Ascending aorta (tissue), 2 donors: ENCODE measurements around the gene HBD. TPM values are rescaled to one million over a fixed set of nuclear protein-coding genes. Genes with fewer than 3 reads are reported as not detected.

Experiments
- DNase-seq, 2 donors: peaks; one replicate each; pipeline ENCODE4 v3.0.0-alpha.2; 2019; ENCODE audit warnings: low spot score in 2 of 2
- H3K27ac ChIP-seq, 2 donors: fragments of 200-600 bp; sonication (generic); one replicate each; pipeline ENCODE4 v1.5.1; 2016 to 2017; ENCODE audit warnings: mild to moderate bottlenecking in 1 of 2
- H3K27me3 ChIP-seq: fragments of 200-600 bp; sonication (generic); one replicate; pipeline ENCODE4 v1.5.1; 2017
- H3K36me3 ChIP-seq, 2 donors: fragments of 200-600 bp; sonication (generic); one replicate each; pipeline ENCODE4 v1.5.1; 2016
- H3K4me1 ChIP-seq, 2 donors: fragments of 200-600 bp; sonication (generic); one replicate each; pipeline ENCODE4 v1.5.1; 2016 to 2017; ENCODE audit warnings: mild to moderate bottlenecking in 1 of 2
- H3K4me3 ChIP-seq, 2 donors: fragments of 200-600 bp; sonication (generic); one replicate each; pipeline ENCODE4 v1.5.1; 2016 to 2017; ENCODE audit warnings: mild to moderate bottlenecking in 1 of 2
- H3K9me3 ChIP-seq, 2 donors: fragments of 200-600 bp; sonication (generic); one replicate each; pipeline ENCODE4 v1.5.1; 2016
- CTCF ChIP-seq, 3 experiments: fragments of 200-600 bp in 2 of 3; fragments of 450-650 bp in 1 of 3; sonication (generic) in 2 of 3; IDR thresholded peaks; one replicate each; pipeline ENCODE4 v1.5.1; 2016 to 2019; ENCODE audit warnings: antibody characterized with exemption in 3 of 3, mild to moderate bottlenecking in 1 of 3, moderate library complexity in 1 of 3
- intact Hi-C: fragments of 100-400 bp; cut with DNase I; formaldehyde crosslinking; loops from one replicate; pipeline ENCODE4 v1.15.1; 2023
- total RNA-seq: library from RNA; depleted of rRNA; stranded (reverse); fragments of >200 nt; gene quantifications from one replicate; pipeline ENCODE4 v1.1.0, GENCODE V29; 2016

The HBD gene
- not detected for total RNA-seq

- intact Hi-C loops, result no loop called here
- H3K27ac ChIP-seq, result no peak within 1 kb of the TSS
- H3K4me3 ChIP-seq, result no peak within 1 kb of the TSS
- H3K27me3 ChIP-seq, result no peaks in the 10 kb centered on the region
- TF ChIP-seq CTCF (IDR thresholded peaks at IDR 0.05), result no peak
- H3K9me3 ChIP-seq, result no peaks in the 10 kb centered on the region
- H3K4me1 ChIP-seq, result no peaks in the 10 kb centered on the region
- DNase-seq, result no peak
- no peaks in the 10 kb centered on the region for H3K36me3 ChIP-seq
Measured at GRCh38 chr11:5234381-5234834, at the start of gene HBD. Gene HBD, minus strand, starts transcription at chr11:5234483. Its CDS starts 50 bp downstream, at chr11:5234433.

- Histone ChIP-seq H3K4me1 (no peaks in the 10 kb centered on the region), H3K4me3 (no peak overlapping the region), H3K27ac (no peak overlapping the region), H3K36me3 (no peaks in the 10 kb centered on the region), H3K9me3 (no peaks in the 10 kb centered on the region), H3K27me3 (no peaks in the 10 kb centered on the region)
- intact Hi-C loops, result no loop called here
- TF ChIP-seq CTCF (IDR thresholded peaks at IDR 0.05), result no peak
- no peak for DNase-seq
Measured at GRCh38 chr11:5283882-5284281, 49.6 kb upstream of the HBD start.

- DNase-seq, result no peak
- Histone ChIP-seq H3K4me1 (no peaks in the 10 kb centered on the region), H3K27me3 (no peaks in the 10 kb centered on the region), H3K27ac (no peak overlapping the region), H3K9me3 (no peaks in the 10 kb centered on the region), H3K36me3 (no peaks in the 10 kb centered on the region), H3K4me3 (no peak overlapping the region)
- no peak for TF ChIP-seq CTCF (IDR thresholded peaks at IDR 0.05)
- intact Hi-C loops, result no loop called here
Measured at GRCh38 chr11:5283086-5283485, 48.8 kb upstream of the HBD start.

- Histone ChIP-seq H3K36me3 (no peaks in the 10 kb centered on the region), H3K27ac (no peak overlapping the region), H3K27me3 (no peaks in the 10 kb centered on the region), H3K4me1 (no peaks in the 10 kb centered on the region), H3K4me3 (no peak overlapping the region), H3K9me3 (no peaks in the 10 kb centered on the region)
- DNase-seq, result no peak
- intact Hi-C loops, result no loop called here
- TF ChIP-seq CTCF (IDR thresholded peaks at IDR 0.05), result no peak
Measured at GRCh38 chr11:5282628-5283027, 48.3 kb upstream of the HBD start.

GRCh38 chr11:5281596-5281995 lies 47.3 kb upstream of the HBD start:
- intact Hi-C loops, result no loop called here
- Histone ChIP-seq H3K4me1 (no peaks in the 10 kb centered on the region), H3K9me3 (no peaks in the 10 kb centered on the region), H3K27ac (no peak overlapping the region), H3K36me3 (no peaks in the 10 kb centered on the region), H3K27me3 (no peaks in the 10 kb centered on the region), H3K4me3 (no peak overlapping the region)
- no peak for DNase-seq
- no peak for TF ChIP-seq CTCF (IDR thresholded peaks at IDR 0.05)

GRCh38 chr11:5280582-5281102 lies 46.4 kb upstream of the HBD start:
- peak; percentile 27 to 73 for DNase-seq

More at GRCh38 chr11:5280582-5281102, 46.4 kb upstream of the HBD start:
- intact Hi-C loops, result no loop called here
- no peaks in the 10 kb centered on the region for H3K36me3 ChIP-seq
- no peak for TF ChIP-seq CTCF (IDR thresholded peaks at IDR 0.05)
- no peak overlapping the region for H3K4me3 ChIP-seq
- H3K27ac ChIP-seq, result no peak overlapping the region
- H3K9me3 ChIP-seq, result no peaks in the 10 kb centered on the region
- no peaks in the 10 kb centered on the region for H3K4me1 ChIP-seq
- H3K27me3 ChIP-seq, result no peaks in the 10 kb centered on the region
